RWPE2 (cell line): ENCODE measurements around the gene PADI1.

Source experiments
- ATAC-seq: fragments of 200-7000 bp; cut with Tn5 transposase; 3 replicates; pipeline ENCODE4 v1.9.1; 2021; ENCODE audit warnings: low read depth
- DNase-seq: peaks from one replicate; pipeline ENCODE4 v3.0.0-alpha.2; 2020; ENCODE audit warnings: low spot score
- H3K27ac ChIP-seq: fragments of 450-650 bp; 2 replicates; pipeline ENCODE4 v1.5.1; 2017; ENCODE audit warnings: mild to moderate bottlenecking; ENCODE audit not compliant: poor library complexity, severe bottlenecking
- H3K27me3 ChIP-seq: fragments of 250-450 bp; sonication (Bioruptor Pico); 2 replicates; pipeline ENCODE4 v1.5.1; 2021; ENCODE audit warnings: mild to moderate bottlenecking, moderate library complexity; ENCODE audit not compliant: insufficient read depth, poor library complexity, severe bottlenecking
- H3K36me3 ChIP-seq: fragments of 250-450 bp; sonication (Bioruptor Pico); 2 replicates; pipeline ENCODE4 v1.5.1; 2020; ENCODE audit warnings: low read depth, mild to moderate bottlenecking, moderate library complexity
- H3K4me1 ChIP-seq: fragments of 250-450 bp; sonication (Bioruptor Pico); 2 replicates; pipeline ENCODE4 v1.5.1; 2021; ENCODE audit warnings: mild to moderate bottlenecking, moderate library complexity; ENCODE audit not compliant: insufficient read depth, poor library complexity, severe bottlenecking
- H3K4me3 ChIP-seq: fragments of 250-450 bp; sonication (Bioruptor Pico); 2 replicates; pipeline ENCODE4 v1.5.1; 2021; ENCODE audit warnings: mild to moderate bottlenecking, moderate library complexity; ENCODE audit not compliant: severe bottlenecking
- H3K9me3 ChIP-seq: fragments of 250-450 bp; sonication (Bioruptor Pico); 2 replicates; pipeline ENCODE4 v1.5.1; 2021; ENCODE audit warnings: mild to moderate bottlenecking, moderate library complexity; ENCODE audit not compliant: severe bottlenecking
- TF ChIP-seq, protein P1 (sequence below): fragments of 450-650 bp; IDR thresholded peaks from one replicate; pipeline ENCODE4 v1.5.1; 2017; ENCODE audit warnings: mild to moderate bottlenecking, moderate library complexity; ENCODE audit not compliant: poor library complexity, severe bottlenecking

The PADI1 gene

DNA sequence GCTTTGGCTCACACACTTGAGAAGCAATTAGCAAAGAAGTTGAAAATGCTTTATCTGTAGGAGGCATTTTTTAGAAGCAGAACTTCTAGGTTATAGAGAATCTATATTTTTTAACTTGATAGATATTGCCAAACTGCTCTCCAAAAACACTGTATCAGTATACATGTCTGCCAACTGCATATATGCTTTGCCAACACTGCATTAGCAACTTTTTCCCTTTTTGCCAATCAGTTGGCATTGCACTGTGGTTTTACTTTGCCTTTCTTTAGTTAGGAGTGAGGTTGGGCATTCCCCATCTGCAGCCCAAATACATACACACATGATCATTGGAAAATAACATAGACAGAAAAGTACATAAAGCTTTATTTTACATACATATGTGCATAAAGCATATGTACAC, 59.0 kb downstream of the PADI1 start:
- no peak overlapping the region for H3K4me3 ChIP-seq
- no peaks in the 10 kb centered on the region; the same call in none of the 2 replicates for H3K36me3 ChIP-seq
- DNase-seq (no peak), ATAC-seq (no peak)
- H3K4me1 ChIP-seq = peaks cover 15% of the 10 kb centered on the region
- H3K27me3 ChIP-seq = no peaks in the 10 kb centered on the region
- H3K9me3 ChIP-seq = no peaks in the 10 kb centered on the region
- no peak overlapping the region for H3K27ac ChIP-seq
- TF ChIP-seq, protein P1, sequence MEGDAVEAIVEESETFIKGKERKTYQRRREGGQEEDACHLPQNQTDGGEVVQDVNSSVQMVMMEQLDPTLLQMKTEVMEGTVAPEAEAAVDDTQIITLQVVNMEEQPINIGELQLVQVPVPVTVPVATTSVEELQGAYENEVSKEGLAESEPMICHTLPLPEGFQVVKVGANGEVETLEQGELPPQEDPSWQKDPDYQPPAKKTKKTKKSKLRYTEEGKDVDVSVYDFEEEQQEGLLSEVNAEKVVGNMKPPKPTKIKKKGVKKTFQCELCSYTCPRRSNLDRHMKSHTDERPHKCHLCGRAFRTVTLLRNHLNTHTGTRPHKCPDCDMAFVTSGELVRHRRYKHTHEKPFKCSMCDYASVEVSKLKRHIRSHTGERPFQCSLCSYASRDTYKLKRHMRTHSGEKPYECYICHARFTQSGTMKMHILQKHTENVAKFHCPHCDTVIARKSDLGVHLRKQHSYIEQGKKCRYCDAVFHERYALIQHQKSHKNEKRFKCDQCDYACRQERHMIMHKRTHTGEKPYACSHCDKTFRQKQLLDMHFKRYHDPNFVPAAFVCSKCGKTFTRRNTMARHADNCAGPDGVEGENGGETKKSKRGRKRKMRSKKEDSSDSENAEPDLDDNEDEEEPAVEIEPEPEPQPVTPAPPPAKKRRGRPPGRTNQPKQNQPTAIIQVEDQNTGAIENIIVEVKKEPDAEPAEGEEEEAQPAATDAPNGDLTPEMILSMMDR = no peak

DNA sequence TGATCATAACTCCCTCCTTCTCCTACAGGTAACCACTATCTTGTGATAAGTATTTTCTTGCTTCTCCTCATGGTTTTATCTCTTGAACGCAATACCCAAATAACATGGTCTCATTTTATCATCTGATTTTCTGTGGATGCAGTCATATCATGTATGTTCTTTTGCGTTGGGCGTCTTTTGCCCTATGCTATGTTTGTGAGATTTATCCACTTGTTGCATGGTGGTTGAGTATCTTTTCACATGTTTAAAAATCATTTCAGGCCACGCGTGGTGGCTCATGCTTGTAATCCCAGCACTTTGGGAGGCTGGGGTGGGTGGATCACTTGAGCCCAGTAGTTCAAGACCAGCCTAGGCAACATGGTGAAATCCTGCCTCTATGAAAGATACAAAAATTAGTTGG, 59.5 kb downstream of the PADI1 start:
- TF ChIP-seq, protein P1 = no peak
- H3K9me3 ChIP-seq = no peaks in the 10 kb centered on the region
- ATAC-seq = no peak

DNA sequence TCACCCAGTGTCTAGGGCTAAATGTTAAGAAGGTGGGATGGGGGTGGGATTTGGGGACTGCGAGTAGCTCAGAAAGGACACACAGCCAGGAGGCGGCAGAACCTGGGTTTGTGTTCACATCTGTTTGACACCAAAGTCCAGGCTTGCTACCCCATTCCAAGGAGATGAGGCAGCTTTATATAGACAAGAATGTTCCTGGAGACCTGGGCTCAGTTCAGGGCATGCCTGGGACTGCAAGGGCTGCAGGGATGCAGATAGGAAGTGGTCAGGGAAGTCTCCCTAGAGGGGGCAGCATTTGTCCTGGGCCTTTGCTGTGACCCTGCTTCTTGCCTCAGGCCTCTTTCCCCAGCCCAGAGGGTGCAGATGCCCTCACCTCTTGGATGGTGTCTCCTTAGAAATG, 60.2 kb downstream of the PADI1 start:
- TF ChIP-seq, protein P1 = peak; percentile 37
- Histone ChIP-seq H3K27me3 (no peaks in the 10 kb centered on the region), H3K27ac (peak overlapping the region; percentile 47), H3K4me1 (peaks cover 11% of the 10 kb centered on the region), H3K36me3 (no peaks in the 10 kb centered on the region; the same call in none of the 2 replicates), H3K4me3 (no peak overlapping the region), H3K9me3 (no peaks in the 10 kb centered on the region)
- ATAC-seq (peak; percentile 94), DNase-seq (no peak)

More for the DNA sequence above, 59.5 kb downstream of the PADI1 start:
- Histone ChIP-seq H3K27me3 (no peaks in the 10 kb centered on the region), H3K27ac (peak overlapping the region; percentile 47), H3K4me1 (peaks cover 11% of the 10 kb centered on the region), H3K4me3 (no peak overlapping the region), H3K36me3 (no peaks in the 10 kb centered on the region; the same call in none of the 2 replicates)
- DNase-seq = no peak

DNA sequence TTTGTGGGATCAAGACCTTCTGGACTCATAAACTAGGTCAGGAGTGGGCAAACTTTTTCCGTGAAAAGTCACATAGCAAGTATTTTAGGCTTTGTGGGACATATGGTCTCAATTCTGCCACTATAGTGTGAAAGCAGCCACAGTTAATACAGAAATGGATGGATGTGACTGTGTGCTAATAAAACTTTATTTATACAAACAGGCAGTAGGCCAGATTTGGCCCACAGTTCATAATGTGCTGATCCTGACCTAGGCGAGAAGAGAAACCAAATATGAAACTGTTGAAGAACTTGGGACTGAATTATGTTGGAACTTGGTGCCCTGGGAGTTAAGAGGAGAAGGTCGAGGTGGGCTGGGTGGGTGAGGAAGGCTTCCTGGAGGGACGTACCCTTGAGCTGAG, 61.0 kb downstream of the PADI1 start:
- no peak for DNase-seq
- TF ChIP-seq, protein P1 = no peak
- Histone ChIP-seq H3K27me3 (no peaks in the 10 kb centered on the region), H3K9me3 (no peaks in the 10 kb centered on the region), H3K36me3 (no peaks in the 10 kb centered on the region; the same call in none of the 2 replicates), H3K4me1 (peaks cover 11% of the 10 kb centered on the region), H3K4me3 (no peak overlapping the region), H3K27ac (peak overlapping the region; percentile 47)
- no peak for ATAC-seq

DNA sequence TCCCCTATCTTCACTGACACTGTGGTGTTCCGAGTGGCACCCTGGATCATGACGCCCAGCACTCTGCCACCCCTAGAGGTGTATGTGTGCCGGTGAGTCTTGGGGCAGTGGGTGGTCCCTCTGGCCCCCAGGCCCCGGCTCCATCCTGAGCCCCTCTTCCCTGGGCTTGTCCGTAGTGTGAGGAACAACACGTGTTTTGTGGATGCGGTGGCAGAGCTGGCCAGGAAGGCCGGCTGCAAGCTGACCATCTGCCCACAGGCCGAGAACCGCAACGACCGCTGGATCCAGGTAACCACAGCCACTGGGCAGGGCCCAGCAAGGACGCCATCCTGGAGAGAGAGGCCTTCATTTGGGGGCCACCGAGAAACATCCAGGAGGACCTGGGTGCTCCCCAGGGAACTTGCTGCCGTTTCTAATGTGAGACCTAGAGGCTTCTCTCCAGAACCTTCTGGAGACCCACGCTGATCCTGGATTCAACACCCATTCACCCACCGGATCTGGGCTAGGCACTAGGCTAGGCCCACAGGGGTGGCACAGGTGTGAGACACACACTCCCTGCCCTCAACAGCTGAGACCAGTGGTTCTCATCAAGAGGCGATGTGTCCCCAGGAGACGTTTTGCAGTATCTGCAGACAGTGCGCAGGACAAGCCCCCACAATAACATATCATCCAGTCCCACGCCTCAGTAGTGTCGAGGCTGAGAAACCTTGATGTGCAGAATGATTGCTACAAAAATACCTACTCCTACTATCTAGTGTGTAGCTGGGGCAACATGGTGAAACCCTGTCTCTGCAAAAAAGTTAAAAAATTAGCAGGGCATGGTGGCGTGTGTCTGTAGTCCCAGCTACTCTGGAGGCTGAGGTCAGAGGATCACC, 66.2 kb downstream of the PADI1 start:
- Histone ChIP-seq H3K27me3 (no peaks in the 10 kb centered on the region), H3K27ac (no peak overlapping the region), H3K4me1 (peaks cover 2% of the 10 kb centered on the region), H3K9me3 (no peaks in the 10 kb centered on the region), H3K4me3 (no peak overlapping the region), H3K36me3 (no peaks in the 10 kb centered on the region; the same call in 1 of the 2 replicates)
- no peak for ATAC-seq
- no peak for DNase-seq
- TF ChIP-seq, protein P1 = no peak
